Spleen (tissue), 11 donors: ENCODE measurements around the gene CANX. TPM values are rescaled to one million over a fixed set of nuclear protein-coding genes. Genes with fewer than 3 reads are reported as not detected.
A peak's percentile ranks its signal among the peaks of the same experiment; 100 is the strongest.

Experiments used
- DNase-seq: peaks from one replicate; pipeline ENCODE4 v3.0.0-alpha.2; 2020
- H3K27ac ChIP-seq, 8 donors: fragments of 200-600 bp; sonication (generic) in 7 of 8; 1 replicate in 4 of 8; 2 replicates in 4 of 8; pipeline versions ENCODE4 v1.5.0 to v1.8.0; 2016 to 2021; ENCODE audit warnings: inconsistent platforms in 4 of 8, mild to moderate bottlenecking in 4 of 8, moderate library complexity in 1 of 8
- H3K27me3 ChIP-seq, 7 donors: fragments of 200-600 bp; sonication (generic) in 6 of 7; replicated peaks in 1 of 7; 1 replicate in 4 of 7; 2 replicates in 3 of 7; pipeline versions ENCODE4 v1.5.0 to v1.8.0; 2016 to 2021; ENCODE audit warnings: inconsistent platforms in 3 of 7, mild to moderate bottlenecking in 1 of 7
- H3K36me3 ChIP-seq, 6 donors: fragments of 200-600 bp; sonication (generic) in 5 of 6; 1 replicate in 4 of 6; 2 replicates in 2 of 6; pipeline versions ENCODE4 v1.5.0 to v1.8.0; 2016 to 2021; ENCODE audit warnings: inconsistent platforms in 2 of 6
- H3K4me1 ChIP-seq, 6 donors: fragments of 200-600 bp; sonication (generic) in 5 of 6; 1 replicate in 3 of 6; 2 replicates in 3 of 6; pipeline versions ENCODE4 v1.5.0 to v1.8.0; 2016 to 2021; ENCODE audit warnings: inconsistent platforms in 3 of 6
- H3K4me3 ChIP-seq, 8 donors: fragments of 200-600 bp; sonication (generic) in 7 of 8; 1 replicate in 4 of 8; 2 replicates in 4 of 8; pipeline versions ENCODE4 v1.5.0 to v1.8.0; 2016 to 2021; ENCODE audit warnings: inconsistent platforms in 4 of 8, mild to moderate bottlenecking in 4 of 8, moderate library complexity in 2 of 8
- H3K9me3 ChIP-seq, 8 donors: fragments of 200-600 bp; sonication (generic) in 7 of 8; 1 replicate in 4 of 8; 2 replicates in 4 of 8; pipeline versions ENCODE4 v1.5.0 to v1.8.0; 2016 to 2021; ENCODE audit warnings: inconsistent platforms in 4 of 8
- POLR2A ChIP-seq, 3 donors: fragments of 450-650 bp; IDR thresholded peaks; one replicate each; pipeline ENCODE4 v1.5.1; 2017; ENCODE audit warnings: antibody characterized with exemption in 3 of 3, mild to moderate bottlenecking in 1 of 3
- POLR2AphosphoS5 ChIP-seq, 3 donors: sonication (generic); formaldehyde crosslinking; IDR thresholded peaks; one replicate each; pipeline ENCODE4 v1.5.1; 2017; ENCODE audit warnings: antibody characterized with exemption in 3 of 3
- WGBS, 5 donors: extraction: QIAGEN DNeasy Blood & Tissue Kit in 3 of 5; methylation state at CpG; one replicate each; pipeline versions ENCODE4 v1.1.5 to v1.1.7; 2013 to 2018; 5-methylcytosine and 5-hydroxymethylcytosine counted together
- intact Hi-C: fragments of 100-400 bp; cut with DNase I; formaldehyde crosslinking; loops from one replicate; pipeline ENCODE4 v1.15.0; 2023; ENCODE audit warnings: low total_unique reads
- polyA plus RNA-seq, 3 donors: library from polyadenylated mRNA; stranded (reverse); fragments of 200-250 nt; gene quantifications; one replicate each; pipeline ENCODE4 v1.2.1, GENCODE V29; 2013
- total RNA-seq, 7 donors: library from RNA; depleted of rRNA in 3 of 7; stranded (reverse); fragments of >200 nt in 3 of 7; fragmentation: NEBNext Ultra II Directional in 4 of 7; extraction: Animal tissue kit (Norgen Biotek cat#: 25700) in 4 of 7; gene quantifications; one replicate each; pipeline versions ENCODE4 v1.1.0 to v1.2.1, GENCODE V29; 2016 to 2021
- TF ChIP-seq, protein P1 (sequence below), 11 experiments: fragments of 200-600 bp in 7 of 11; fragments of 450-650 bp in 4 of 11; sonication (generic) in 4 of 11; IDR thresholded peaks in 8 of 11; conservative IDR thresholded peaks in 3 of 11; 1 replicate in 7 of 11; 2 replicates in 4 of 11; pipeline versions ENCODE4 v1.4.0 to v1.8.0; 2016 to 2021; ENCODE audit warnings: antibody characterized with exemption in 11 of 11, inconsistent platforms in 4 of 11, mild to moderate bottlenecking in 1 of 11
- donor health status: healthy with polysubstance abuse.
- donor health status: DM: no; HTN: no; CAD: no; lungs with moderate emphysema.
- donor health status: DM: no; HTN: no; CAD: no.
- donor health status: Bipolar disorder and iron deficiency.
- donor health status: healthy.
- donor health status: DM: no; HTN: no; CAD: no.
- donor health status: DM: yes; HTN: yes; CAD: no.

Gene CANX
- total and polyA plus RNA-seq, 10 donors = 36.5 to 470 (median 282) TPM

DNA sequence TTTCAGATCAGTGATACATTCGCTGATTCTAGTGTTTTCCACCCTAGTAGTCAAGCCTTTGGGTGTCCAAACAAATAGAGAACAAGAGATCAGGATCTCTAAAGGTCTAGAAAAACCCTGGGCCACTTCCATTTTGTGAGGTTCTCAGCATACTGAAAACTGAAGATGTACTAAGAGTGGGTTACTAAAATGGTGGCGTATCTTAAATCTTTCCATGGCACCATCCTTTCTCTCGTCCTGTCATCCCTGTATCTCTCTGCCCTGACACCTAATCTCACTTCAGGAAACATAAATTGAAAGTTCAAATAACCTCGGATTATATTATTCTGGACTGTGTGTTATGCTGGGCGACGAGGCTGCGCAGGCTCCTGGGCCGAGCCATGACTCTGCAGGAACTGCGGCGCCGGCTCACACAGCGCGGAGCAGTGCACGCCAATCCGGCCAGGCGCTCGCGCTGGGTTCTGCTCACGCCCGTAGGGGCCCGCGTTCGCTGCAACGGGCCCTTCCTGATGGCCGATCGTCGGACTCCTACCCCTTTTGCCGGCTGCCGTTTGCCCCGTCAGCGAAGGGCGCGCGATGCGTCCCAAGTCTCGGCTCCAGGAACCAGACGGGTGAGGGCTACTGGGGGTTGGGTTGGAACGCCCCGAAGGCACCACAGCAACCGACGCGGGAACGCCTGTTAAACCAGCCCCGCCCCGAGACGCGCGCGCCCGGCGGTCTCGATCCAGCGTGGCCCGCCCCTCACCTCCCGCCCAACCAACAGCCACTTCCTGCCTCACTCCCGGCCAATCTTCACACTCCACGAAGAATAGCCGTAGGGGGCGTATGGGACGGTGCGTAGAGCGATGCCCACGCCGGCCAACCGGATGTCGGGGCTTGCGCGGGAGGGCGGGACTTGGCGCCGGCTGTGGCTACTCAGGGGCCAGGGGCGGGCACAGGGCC is 503 bp upstream of the CANX start:
- WGBS, 5 donors = 1 to 2% (median 1%) methylated on average over 43 to 72 of the region's 72 CpGs
- Histone ChIP-seq H3K4me1 (peaks cover 20 to 74% (median 55%) of the 10 kb centered on the region in 6 donors), H3K27ac (peak overlapping the region; percentile 93 to 99 (median 98)), H3K9me3 (no peaks in the 10 kb centered on the region), H3K4me3 (peak overlapping the region; percentile 65 to 90 (median 82)), H3K36me3 (peaks cover 0 to 21% (median under 1%) of the 10 kb centered on the region in 6 donors), H3K27me3 (no peaks in the 10 kb centered on the region)
- peak; percentile 100 for DNase-seq
- TF ChIP-seq, protein P1, sequence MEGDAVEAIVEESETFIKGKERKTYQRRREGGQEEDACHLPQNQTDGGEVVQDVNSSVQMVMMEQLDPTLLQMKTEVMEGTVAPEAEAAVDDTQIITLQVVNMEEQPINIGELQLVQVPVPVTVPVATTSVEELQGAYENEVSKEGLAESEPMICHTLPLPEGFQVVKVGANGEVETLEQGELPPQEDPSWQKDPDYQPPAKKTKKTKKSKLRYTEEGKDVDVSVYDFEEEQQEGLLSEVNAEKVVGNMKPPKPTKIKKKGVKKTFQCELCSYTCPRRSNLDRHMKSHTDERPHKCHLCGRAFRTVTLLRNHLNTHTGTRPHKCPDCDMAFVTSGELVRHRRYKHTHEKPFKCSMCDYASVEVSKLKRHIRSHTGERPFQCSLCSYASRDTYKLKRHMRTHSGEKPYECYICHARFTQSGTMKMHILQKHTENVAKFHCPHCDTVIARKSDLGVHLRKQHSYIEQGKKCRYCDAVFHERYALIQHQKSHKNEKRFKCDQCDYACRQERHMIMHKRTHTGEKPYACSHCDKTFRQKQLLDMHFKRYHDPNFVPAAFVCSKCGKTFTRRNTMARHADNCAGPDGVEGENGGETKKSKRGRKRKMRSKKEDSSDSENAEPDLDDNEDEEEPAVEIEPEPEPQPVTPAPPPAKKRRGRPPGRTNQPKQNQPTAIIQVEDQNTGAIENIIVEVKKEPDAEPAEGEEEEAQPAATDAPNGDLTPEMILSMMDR (IDR thresholded peaks at IDR 0.05 in 8 of 11, conservative IDR thresholded peaks at IDR 0.05 in 3 of 11) = peak in 5 of 11 experiments; percentile 16 to 50 (median 41)
- TF ChIP-seq POLR2A (IDR thresholded peaks at IDR 0.05) (peak in 2 of 3 donors; percentile 80 to 85), POLR2AphosphoS5 (IDR thresholded peaks at IDR 0.05) (peak in 1 of 3 donors; percentile 96)
- intact Hi-C loops = loop anchor here (5.0 kb wide), 1 partner anchor 76 kb away; the partner anchor contains the start of gene HNRNPH1

DNA sequence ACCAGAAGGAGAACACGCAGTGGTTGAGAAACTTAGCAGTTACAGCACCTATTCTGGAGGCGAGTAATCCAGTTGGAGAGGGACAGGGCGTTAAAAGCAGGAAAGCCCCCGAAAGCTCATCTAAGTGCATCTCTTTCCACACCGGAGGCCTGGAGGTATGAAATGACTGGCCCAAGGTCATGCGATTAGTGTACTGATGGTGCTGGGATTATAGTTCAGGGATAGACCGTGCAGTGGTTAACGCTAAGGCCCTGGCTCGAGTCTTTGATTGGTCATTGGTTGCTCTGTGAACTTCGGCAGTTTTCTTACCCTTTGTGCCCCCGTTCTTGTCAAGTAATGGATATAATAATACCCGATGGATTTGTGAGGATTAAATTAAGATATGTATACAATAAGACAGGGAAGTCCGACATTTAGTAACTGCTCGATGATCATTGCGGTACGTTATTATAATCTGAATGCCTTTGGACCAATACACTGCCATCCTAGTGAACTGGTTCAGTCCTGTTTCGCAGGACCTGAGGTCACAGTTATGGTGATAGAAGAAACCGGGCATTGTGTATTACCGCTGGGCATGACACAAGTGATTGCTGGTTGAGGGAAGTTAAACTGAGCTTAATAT is 960 bp downstream of the CANX start:
- DNase-seq = no peak
- Histone ChIP-seq H3K4me1 (peaks cover 20 to 82% (median 61%) of the 10 kb centered on the region in 6 donors), H3K9me3 (no peaks in the 10 kb centered on the region), H3K27ac (peak overlapping the region; percentile 93 to 99 (median 98)), H3K36me3 (peaks cover 0 to 34% (median 9%) of the 10 kb centered on the region in 6 donors), H3K4me3 (peak overlapping the region; percentile 53 to 90 (median 80)), H3K27me3 (no peaks in the 10 kb centered on the region)
- 0 to 2% (median 1%) methylated on average over 19 of the region's 19 CpGs for WGBS, 5 donors
- intact Hi-C loops = loop anchor here (5.0 kb wide), 1 partner anchor 77 kb away; the partner anchor contains the start of gene HNRNPH1
- TF ChIP-seq, protein P1 (IDR thresholded peaks at IDR 0.05 in 8 of 11, conservative IDR thresholded peaks at IDR 0.05 in 3 of 11) = no peak
- no peak for TF ChIP-seq POLR2AphosphoS5 (IDR thresholded peaks at IDR 0.05)
- no peak for TF ChIP-seq POLR2A (IDR thresholded peaks at IDR 0.05)

DNA sequence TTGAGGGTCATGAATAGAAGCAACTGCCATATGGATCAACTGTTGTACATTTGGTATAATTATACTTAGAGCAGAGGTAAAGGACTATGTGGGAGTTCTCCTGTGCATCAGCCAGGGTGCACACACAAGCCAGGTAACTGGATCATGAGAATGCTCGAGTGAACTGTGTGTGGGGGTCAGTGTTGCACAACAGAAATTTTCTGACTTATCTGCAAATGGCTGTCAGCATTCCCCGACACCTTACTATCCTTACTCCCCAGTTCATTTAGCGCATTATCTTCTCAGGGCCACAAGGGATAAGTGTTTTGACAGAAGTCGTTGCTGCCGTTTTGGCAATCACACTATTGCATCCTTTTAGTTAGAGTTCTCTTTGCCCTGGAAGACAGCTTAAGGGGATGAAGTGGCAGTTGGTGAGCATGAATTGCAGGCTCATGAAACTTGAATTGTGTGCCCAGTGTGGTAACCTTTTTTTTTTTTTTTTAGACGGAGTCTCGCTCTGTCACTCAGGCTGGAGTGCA is 1.7 kb downstream of the CANX start:
- H3K36me3 ChIP-seq = peaks cover 0 to 42% (median 14%) of the 10 kb centered on the region in 6 donors
- H3K27me3 ChIP-seq = no peaks in the 10 kb centered on the region
- peak overlapping the region; percentile 53 to 90 (median 80) for H3K4me3 ChIP-seq
- 25 to 56% (median 42%) methylated on average over 7 of the region's 7 CpGs for WGBS, 5 donors
- peak overlapping the region; percentile 27 to 99 (median 98) for H3K27ac ChIP-seq
- peaks cover 20 to 88% (median 66%) of the 10 kb centered on the region in 6 donors for H3K4me1 ChIP-seq
- intact Hi-C loops = no loop called here
- no peak for DNase-seq
- H3K9me3 ChIP-seq = no peaks in the 10 kb centered on the region
- no peak for TF ChIP-seq POLR2A (IDR thresholded peaks at IDR 0.05)
- TF ChIP-seq POLR2AphosphoS5 (IDR thresholded peaks at IDR 0.05) = no peak
- TF ChIP-seq, protein P1 (IDR thresholded peaks at IDR 0.05 in 8 of 11, conservative IDR thresholded peaks at IDR 0.05 in 3 of 11) = no peak
